Measurements from ENCODE around the gene RAD9A.

Gene RAD9A

DNA sequence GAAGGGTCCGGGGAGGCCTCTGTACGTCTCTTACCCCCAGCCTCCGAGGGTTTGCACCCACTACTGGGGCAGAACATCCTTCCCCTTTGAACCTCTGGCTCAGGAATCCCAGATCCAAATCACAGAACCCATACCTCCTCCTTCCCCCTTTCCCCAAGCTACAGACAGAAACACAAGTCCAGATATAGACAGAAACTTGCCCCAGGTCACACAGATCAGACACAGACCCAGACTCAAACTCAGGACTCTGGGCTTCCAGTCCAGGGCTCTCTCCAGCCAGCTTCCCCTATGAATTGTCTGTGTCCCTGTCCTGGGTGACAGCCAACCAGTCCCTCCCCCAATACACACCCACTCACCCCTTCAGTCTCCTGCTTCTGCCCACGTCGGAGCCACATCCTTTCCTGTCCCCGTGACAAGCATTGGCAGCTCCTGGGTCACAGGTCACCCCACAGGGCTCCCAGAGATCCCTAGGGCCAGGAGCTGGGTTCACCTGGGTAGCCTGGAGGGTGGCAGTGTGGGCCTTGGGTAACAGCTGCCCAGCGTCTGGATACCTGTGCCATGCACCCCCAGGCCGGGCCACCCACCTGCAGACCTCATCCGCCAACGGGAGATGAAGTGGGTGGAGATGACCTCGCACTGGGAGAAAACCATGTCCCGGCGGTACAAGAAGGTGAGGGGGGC lies 12.9 kb downstream of the RAD9A start:
- DNase-seq: no peak
- TF ChIP-seq EZH2phosphoT487 (IDR thresholded peaks at IDR 0.05; ENCODE audit: low read length) (no peak), EZH2 (optimal IDR thresholded peaks at IDR 0.05; ENCODE audit: low read depth, low read length) (no peak)
- TF ChIP-seq, protein P1, sequence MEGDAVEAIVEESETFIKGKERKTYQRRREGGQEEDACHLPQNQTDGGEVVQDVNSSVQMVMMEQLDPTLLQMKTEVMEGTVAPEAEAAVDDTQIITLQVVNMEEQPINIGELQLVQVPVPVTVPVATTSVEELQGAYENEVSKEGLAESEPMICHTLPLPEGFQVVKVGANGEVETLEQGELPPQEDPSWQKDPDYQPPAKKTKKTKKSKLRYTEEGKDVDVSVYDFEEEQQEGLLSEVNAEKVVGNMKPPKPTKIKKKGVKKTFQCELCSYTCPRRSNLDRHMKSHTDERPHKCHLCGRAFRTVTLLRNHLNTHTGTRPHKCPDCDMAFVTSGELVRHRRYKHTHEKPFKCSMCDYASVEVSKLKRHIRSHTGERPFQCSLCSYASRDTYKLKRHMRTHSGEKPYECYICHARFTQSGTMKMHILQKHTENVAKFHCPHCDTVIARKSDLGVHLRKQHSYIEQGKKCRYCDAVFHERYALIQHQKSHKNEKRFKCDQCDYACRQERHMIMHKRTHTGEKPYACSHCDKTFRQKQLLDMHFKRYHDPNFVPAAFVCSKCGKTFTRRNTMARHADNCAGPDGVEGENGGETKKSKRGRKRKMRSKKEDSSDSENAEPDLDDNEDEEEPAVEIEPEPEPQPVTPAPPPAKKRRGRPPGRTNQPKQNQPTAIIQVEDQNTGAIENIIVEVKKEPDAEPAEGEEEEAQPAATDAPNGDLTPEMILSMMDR (IDR thresholded peaks at IDR 0.05; ENCODE audit: low read length): no peak
- Histone ChIP-seq H3K9me2 (replicated peaks; ENCODE audit: insufficient read depth, low read length) (no peaks in the 10 kb centered on the region), H3F3A (ENCODE audit: insufficient read depth, low read length) (peaks cover 2% of the 10 kb centered on the region; the same call in 1 of the 2 replicates), H4K20me1 (ENCODE audit: insufficient read depth, low read length) (no peaks in the 10 kb centered on the region), H3K27ac (ENCODE audit: low read length) (no peak overlapping the region), H3K9ac (ENCODE audit: low read length) (no peak overlapping the region), H3K79me2 (ENCODE audit: low read length) (peaks cover 17% of the 10 kb centered on the region), H3K9me3 (replicated peaks; ENCODE audit: insufficient read depth, low read length) (no peaks in the 10 kb centered on the region), H3K4me3 (ENCODE audit: low read length) (no peak overlapping the region), H3K27me3 (replicated peaks; ENCODE audit: insufficient read depth, low read length) (no peaks in the 10 kb centered on the region), H3K36me3 (replicated peaks; ENCODE audit: insufficient read depth, low read length) (no peaks in the 10 kb centered on the region), H3K4me1 (ENCODE audit: low read length) (peaks cover 26% of the 10 kb centered on the region), H3K4me2 (ENCODE audit: low read depth, low read length) (no peak overlapping the region), H2AFZ (ENCODE audit: low read length) (no peak overlapping the region)

DNA sequence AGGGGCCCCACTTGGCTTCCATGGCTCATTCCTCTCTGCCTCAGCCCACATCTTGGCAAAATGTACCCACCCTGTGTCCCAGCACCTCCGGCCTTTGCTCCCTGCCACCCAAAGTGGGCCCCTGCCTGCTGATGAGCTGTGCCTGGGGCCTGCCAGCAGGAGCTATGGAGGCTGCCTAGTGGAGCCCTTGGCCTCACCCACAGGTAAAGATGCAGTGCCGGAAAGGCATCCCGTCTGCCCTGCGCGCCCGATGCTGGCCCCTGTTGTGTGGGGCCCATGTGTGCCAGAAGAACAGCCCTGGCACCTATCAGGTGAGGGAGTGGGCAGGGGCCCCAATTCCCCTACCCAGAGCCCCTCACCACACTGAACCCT lies 13.4 kb downstream of the RAD9A start:
- peaks cover 1% of the 10 kb centered on the region; the same call in 1 of the 2 replicates for H3F3A ChIP-seq (ENCODE audit: insufficient read depth, low read length)
- H3K9me2 ChIP-seq (replicated peaks; ENCODE audit: insufficient read depth, low read length): no peaks in the 10 kb centered on the region
- H2AFZ ChIP-seq (ENCODE audit: low read length): no peak overlapping the region
- H3K9me3 ChIP-seq (replicated peaks; ENCODE audit: insufficient read depth, low read length): no peaks in the 10 kb centered on the region
- TF ChIP-seq EZH2phosphoT487 (IDR thresholded peaks at IDR 0.05; ENCODE audit: low read length): no peak
- TF ChIP-seq EZH2 (optimal IDR thresholded peaks at IDR 0.05; ENCODE audit: low read depth, low read length): no peak
- TF ChIP-seq, protein P1 (IDR thresholded peaks at IDR 0.05; ENCODE audit: low read length): no peak
- H4K20me1 ChIP-seq (ENCODE audit: insufficient read depth, low read length): no peaks in the 10 kb centered on the region
- no peak overlapping the region for H3K4me2 ChIP-seq (ENCODE audit: low read depth, low read length)
- no peak overlapping the region for H3K4me3 ChIP-seq (ENCODE audit: low read length)
- H3K36me3 ChIP-seq (replicated peaks; ENCODE audit: insufficient read depth, low read length): no peaks in the 10 kb centered on the region
- peaks cover 13% of the 10 kb centered on the region for H3K79me2 ChIP-seq (ENCODE audit: low read length)
- H3K27ac ChIP-seq (ENCODE audit: low read length): no peak overlapping the region
- peaks cover 30% of the 10 kb centered on the region for H3K4me1 ChIP-seq (ENCODE audit: low read length)
- H3K9ac ChIP-seq (ENCODE audit: low read length): no peak overlapping the region
- DNase-seq: no peak
- H3K27me3 ChIP-seq (replicated peaks; ENCODE audit: insufficient read depth, low read length): no peaks in the 10 kb centered on the region

DNA sequence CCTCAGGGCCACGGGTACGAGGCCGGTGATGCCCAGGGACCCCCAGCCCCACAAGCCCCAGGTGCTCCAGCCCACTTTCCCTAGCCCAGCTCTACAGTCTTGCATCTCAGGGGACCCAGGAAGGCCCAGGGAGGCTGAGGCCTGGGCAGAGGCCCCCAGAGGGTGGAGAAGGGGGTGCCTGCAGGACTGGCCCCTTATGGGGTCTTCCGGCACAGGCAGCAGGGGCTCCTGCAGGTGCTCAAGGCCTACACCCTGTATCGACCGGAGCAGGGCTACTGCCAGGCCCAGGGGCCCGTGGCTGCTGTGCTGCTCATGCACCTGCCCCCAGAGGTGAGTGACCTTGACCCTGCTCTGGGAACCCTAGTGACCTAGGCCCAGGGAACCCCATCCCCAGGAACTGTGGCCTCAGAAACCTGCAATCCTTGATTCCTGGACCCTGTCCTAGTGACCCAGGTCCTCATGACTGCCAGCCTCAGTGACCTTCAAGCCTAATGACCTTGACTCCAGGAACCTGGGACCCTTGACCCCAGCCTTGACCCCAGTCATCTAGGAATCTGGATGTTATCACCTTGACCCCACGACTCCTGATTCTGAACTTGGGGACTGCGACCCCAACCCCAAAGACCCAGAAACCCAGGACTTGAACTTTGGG lies 14.0 kb downstream of the RAD9A start:
- Histone ChIP-seq H3K9ac (ENCODE audit: low read length) (no peak overlapping the region), H3K4me1 (ENCODE audit: low read length) (peaks cover 26% of the 10 kb centered on the region), H2AFZ (ENCODE audit: low read length) (no peak overlapping the region), H3K9me3 (replicated peaks; ENCODE audit: insufficient read depth, low read length) (no peaks in the 10 kb centered on the region), H3K9me2 (replicated peaks; ENCODE audit: insufficient read depth, low read length) (no peaks in the 10 kb centered on the region), H3K27me3 (replicated peaks; ENCODE audit: insufficient read depth, low read length) (no peaks in the 10 kb centered on the region), H3K4me3 (ENCODE audit: low read length) (no peak overlapping the region), H4K20me1 (ENCODE audit: insufficient read depth, low read length) (no peaks in the 10 kb centered on the region), H3K36me3 (replicated peaks; ENCODE audit: insufficient read depth, low read length) (no peaks in the 10 kb centered on the region), H3K4me2 (ENCODE audit: low read depth, low read length) (no peak overlapping the region), H3K79me2 (ENCODE audit: low read length) (peaks cover 6% of the 10 kb centered on the region), H3K27ac (ENCODE audit: low read length) (no peak overlapping the region), H3F3A (ENCODE audit: insufficient read depth, low read length) (no peaks in the 10 kb centered on the region; the same call in 1 of the 2 replicates)
- DNase-seq: no peak
- no peak for TF ChIP-seq EZH2phosphoT487 (IDR thresholded peaks at IDR 0.05; ENCODE audit: low read length)
- TF ChIP-seq, protein P1 (IDR thresholded peaks at IDR 0.05; ENCODE audit: low read length): no peak
- no peak for TF ChIP-seq EZH2 (optimal IDR thresholded peaks at IDR 0.05; ENCODE audit: low read depth, low read length)
